Measurements from ENCODE around the gene TTC24.

The TTC24 gene

GRCh38 chr1:156579472-156579871, at the start of gene TTC24:
Gene TTC24, plus strand, starts transcription at chr1:156579723. Its CDS starts 1,642 bp downstream, at chr1:156581365.
- H3K27ac Mint-ChIP-seq, result no peak within 1 kb of the TSS
- H3K4me1 Mint-ChIP-seq (ENCODE audit: low read depth), result peaks cover 12% of the 10 kb centered on the region
- no peak within 1 kb of the TSS for H3K4me3 Mint-ChIP-seq
- peaks cover 8% of the 10 kb centered on the region for H3K27me3 Mint-ChIP-seq (ENCODE audit: low read depth)
- no peaks in the 10 kb centered on the region for H3K36me3 Mint-ChIP-seq (ENCODE audit: low read depth)
- H3K9me3 Mint-ChIP-seq, result no peaks in the 10 kb centered on the region

- Mint-ChIP-seq H3K4me1 (ENCODE audit: low read depth) (peaks cover 17% of the 10 kb centered on the region), H3K9me3 (no peaks in the 10 kb centered on the region), H3K27ac (no peak overlapping the region), H3K36me3 (ENCODE audit: low read depth) (peaks cover 20% of the 10 kb centered on the region), H3K4me3 (no peak overlapping the region), H3K27me3 (ENCODE audit: low read depth) (no peaks in the 10 kb centered on the region)
These were observed 49.5 kb upstream of the TTC24 start for GRCh38 chr1:156530006-156530405.

- Mint-ChIP-seq H3K27me3 (ENCODE audit: low read depth) (no peaks in the 10 kb centered on the region), H3K9me3 (no peaks in the 10 kb centered on the region), H3K27ac (no peak overlapping the region), H3K4me3 (no peak overlapping the region), H3K4me1 (ENCODE audit: low read depth) (peaks cover 6% of the 10 kb centered on the region), H3K36me3 (ENCODE audit: low read depth) (peaks cover 9% of the 10 kb centered on the region)
These were observed 47.1 kb upstream of the TTC24 start for GRCh38 chr1:156532374-156532773.

GRCh38 chr1:156533568-156534220, 45.8 kb upstream of the TTC24 start:
- no peaks in the 10 kb centered on the region for H3K9me3 Mint-ChIP-seq

GRCh38 chr1:156534424-156535060, 45.0 kb upstream of the TTC24 start:
- Mint-ChIP-seq H3K27ac (no peak overlapping the region), H3K36me3 (ENCODE audit: low read depth) (peaks cover 8% of the 10 kb centered on the region), H3K4me1 (ENCODE audit: low read depth) (peaks cover 6% of the 10 kb centered on the region)

More at GRCh38 chr1:156533568-156534220, 45.8 kb upstream of the TTC24 start:
- Mint-ChIP-seq H3K27me3 (ENCODE audit: low read depth) (no peaks in the 10 kb centered on the region), H3K36me3 (ENCODE audit: low read depth) (peaks cover 2% of the 10 kb centered on the region), H3K27ac (no peak overlapping the region), H3K4me1 (ENCODE audit: low read depth) (peaks cover 2% of the 10 kb centered on the region), H3K4me3 (no peak overlapping the region)

GRCh38 chr1:156537027-156537426, 42.5 kb upstream of the TTC24 start:
- Mint-ChIP-seq H3K4me3 (no peak overlapping the region), H3K27ac (no peak overlapping the region), H3K27me3 (ENCODE audit: low read depth) (no peaks in the 10 kb centered on the region)

More at GRCh38 chr1:156534424-156535060, 45.0 kb upstream of the TTC24 start:
- Mint-ChIP-seq H3K27me3 (ENCODE audit: low read depth) (no peaks in the 10 kb centered on the region), H3K4me3 (no peak overlapping the region), H3K9me3 (no peaks in the 10 kb centered on the region)

GRCh38 chr1:156538711-156539440, 40.6 kb upstream of the TTC24 start:
- Mint-ChIP-seq H3K4me1 (ENCODE audit: low read depth) (peaks cover 6% of the 10 kb centered on the region), H3K27ac (no peak overlapping the region), H3K4me3 (no peak overlapping the region), H3K9me3 (no peaks in the 10 kb centered on the region), H3K36me3 (ENCODE audit: low read depth) (peaks cover 17% of the 10 kb centered on the region), H3K27me3 (ENCODE audit: low read depth) (no peaks in the 10 kb centered on the region)

More at GRCh38 chr1:156537027-156537426, 42.5 kb upstream of the TTC24 start:
- Mint-ChIP-seq H3K36me3 (ENCODE audit: low read depth) (peaks cover 17% of the 10 kb centered on the region), H3K9me3 (no peaks in the 10 kb centered on the region), H3K4me1 (ENCODE audit: low read depth) (peaks cover 6% of the 10 kb centered on the region)

- H3K27ac Mint-ChIP-seq, result no peak overlapping the region
- H3K27me3 Mint-ChIP-seq (ENCODE audit: low read depth), result no peaks in the 10 kb centered on the region
- H3K9me3 Mint-ChIP-seq, result no peaks in the 10 kb centered on the region
- peaks cover 6% of the 10 kb centered on the region for H3K4me1 Mint-ChIP-seq (ENCODE audit: low read depth)
- H3K4me3 Mint-ChIP-seq, result no peak overlapping the region
- H3K36me3 Mint-ChIP-seq (ENCODE audit: low read depth), result peaks cover 17% of the 10 kb centered on the region
These were observed 39.6 kb upstream of the TTC24 start for GRCh38 chr1:156539818-156540355.

- Mint-ChIP-seq H3K4me1 (ENCODE audit: low read depth) (peaks cover 6% of the 10 kb centered on the region), H3K27ac (no peak overlapping the region), H3K27me3 (ENCODE audit: low read depth) (no peaks in the 10 kb centered on the region), H3K36me3 (ENCODE audit: low read depth) (peaks cover 17% of the 10 kb centered on the region), H3K4me3 (no peak overlapping the region), H3K9me3 (no peaks in the 10 kb centered on the region)
These were observed 38.6 kb upstream of the TTC24 start for GRCh38 chr1:156540955-156541354.

GRCh38 chr1:156543066-156543465, 36.5 kb upstream of the TTC24 start:
- Mint-ChIP-seq H3K36me3 (ENCODE audit: low read depth) (peaks cover 20% of the 10 kb centered on the region), H3K9me3 (no peaks in the 10 kb centered on the region), H3K4me1 (ENCODE audit: low read depth) (peaks cover 6% of the 10 kb centered on the region)

GRCh38 chr1:156544592-156545102, 34.9 kb upstream of the TTC24 start:
- no peaks in the 10 kb centered on the region for H3K9me3 Mint-ChIP-seq
- no peaks in the 10 kb centered on the region for H3K27me3 Mint-ChIP-seq (ENCODE audit: low read depth)
- H3K4me1 Mint-ChIP-seq (ENCODE audit: low read depth), result no peaks in the 10 kb centered on the region
- peaks cover 11% of the 10 kb centered on the region for H3K36me3 Mint-ChIP-seq (ENCODE audit: low read depth)
- no peak overlapping the region for H3K27ac Mint-ChIP-seq
- no peak overlapping the region for H3K4me3 Mint-ChIP-seq

More at GRCh38 chr1:156543066-156543465, 36.5 kb upstream of the TTC24 start:
- no peaks in the 10 kb centered on the region for H3K27me3 Mint-ChIP-seq (ENCODE audit: low read depth)
- H3K27ac Mint-ChIP-seq, result no peak overlapping the region
- no peak overlapping the region for H3K4me3 Mint-ChIP-seq

GRCh38 chr1:156546267-156546666, 33.3 kb upstream of the TTC24 start:
- H3K9me3 Mint-ChIP-seq, result no peaks in the 10 kb centered on the region

GRCh38 chr1:156547434-156547833, 32.1 kb upstream of the TTC24 start:
- no peaks in the 10 kb centered on the region for H3K27me3 Mint-ChIP-seq (ENCODE audit: low read depth)

More at GRCh38 chr1:156546267-156546666, 33.3 kb upstream of the TTC24 start:
- H3K27me3 Mint-ChIP-seq (ENCODE audit: low read depth), result no peaks in the 10 kb centered on the region
- H3K27ac Mint-ChIP-seq, result no peak overlapping the region
- H3K36me3 Mint-ChIP-seq (ENCODE audit: low read depth), result peaks cover 12% of the 10 kb centered on the region
- no peaks in the 10 kb centered on the region for H3K4me1 Mint-ChIP-seq (ENCODE audit: low read depth)
- no peak overlapping the region for H3K4me3 Mint-ChIP-seq

GRCh38 chr1:156547982-156548381, 31.5 kb upstream of the TTC24 start:
- Mint-ChIP-seq H3K27me3 (ENCODE audit: low read depth) (no peaks in the 10 kb centered on the region), H3K4me3 (no peak overlapping the region), H3K4me1 (ENCODE audit: low read depth) (no peaks in the 10 kb centered on the region), H3K27ac (no peak overlapping the region), H3K9me3 (no peaks in the 10 kb centered on the region), H3K36me3 (ENCODE audit: low read depth) (peaks cover 9% of the 10 kb centered on the region)

More at GRCh38 chr1:156547434-156547833, 32.1 kb upstream of the TTC24 start:
- Mint-ChIP-seq H3K9me3 (no peaks in the 10 kb centered on the region), H3K27ac (no peak overlapping the region), H3K4me1 (ENCODE audit: low read depth) (no peaks in the 10 kb centered on the region), H3K36me3 (ENCODE audit: low read depth) (peaks cover 7% of the 10 kb centered on the region), H3K4me3 (no peak overlapping the region)

Measured in T-helper 1 cell treated with Interleukin-12 subunit alpha and Interleukin-12 subunit beta and Interleukin-4 antibody, amounts not matched to agents 30 μg/mL and 1 μg/mL, for 36 hours (primary cell).